Stimulated activated CD4-positive, alpha-beta T cell treated with anti-CD3 and anti-CD28 coated beads, Interleukin-1b, Interleukin-23, amount 100 ng/mL, for 24 hours (primary cell): Measurements from ENCODE around the gene HSD17B14.
"Not testable (repeated sequence)": the region's sequence is repeated elsewhere in the genome, so short reads cannot be mapped to it uniquely, and the experiment has no call there.

Experiments
- DNase-seq, 4 experiments: peaks; one replicate each; pipeline ENCODE4 v3.0.0-alpha.2; 2020; ENCODE audit warnings: low read depth in 4 of 4, low spot score in 1 of 4

Gene HSD17B14

GRCh38 chr19:48768171-48768753 lies 68.0 kb downstream of the HSD17B14 start:
- not testable (repeated sequence) for DNase-seq

GRCh38 chr19:48765816-48766215 lies 70.5 kb downstream of the HSD17B14 start:
- not testable (repeated sequence) for DNase-seq
